Measurements from ENCODE around the gene PRMT7.

PRMT7 gene

GRCh38 chr16:68310774-68311511 is at the start of gene PRMT7, which contains the start of gene SLC7A6OS:
TSS of gene PRMT7 (plus strand) at chr16:68311019. CDS start at chr16:68315980, 4,961 bp downstream.
TSS of gene SLC7A6OS (minus strand) at chr16:68310946. CDS start at chr16:68310926, 20 bp downstream.
- DNase-seq = peak; percentile 92

- no peak for DNase-seq
Measured at GRCh38 chr16:68263559-68264127, 47.2 kb upstream of the PRMT7 start.

- DNase-seq = peak; percentile 86
Measured at GRCh38 chr16:68264128-68265077, 46.4 kb upstream of the PRMT7 start, which contains the start of gene SLC7A6. TSS of gene SLC7A6 (plus strand) at chr16:68264526. CDS start at chr16:68274727, 10,201 bp downstream.

- peak; percentile 47 for DNase-seq
Measured at GRCh38 chr16:68265078-68265920, 45.5 kb upstream of the PRMT7 start.

GRCh38 chr16:68267612-68268405 is 43.0 kb upstream of the PRMT7 start:
- no peak for DNase-seq

- DNase-seq = no peak
Measured at GRCh38 chr16:68269793-68270192, 41.0 kb upstream of the PRMT7 start.

- no peak for DNase-seq
Measured at GRCh38 chr16:68270353-68270752, 40.5 kb upstream of the PRMT7 start.

- DNase-seq = peak; percentile 21
Measured at GRCh38 chr16:68272507-68273209, 38.2 kb upstream of the PRMT7 start.

GRCh38 chr16:68273459-68273858 is 37.4 kb upstream of the PRMT7 start:
- no peak for DNase-seq

GRCh38 chr16:68273896-68274295 is 36.9 kb upstream of the PRMT7 start:
- DNase-seq = no peak

- DNase-seq = no peak
Measured at GRCh38 chr16:68274441-68274840, 36.4 kb upstream of the PRMT7 start.

- DNase-seq = no peak
Measured at GRCh38 chr16:68275611-68276191, 35.1 kb upstream of the PRMT7 start.

GRCh38 chr16:68276223-68276622 is 34.6 kb upstream of the PRMT7 start:
- DNase-seq = no peak

GRCh38 chr16:68279726-68280558 is 30.9 kb upstream of the PRMT7 start:
- DNase-seq = no peak

GRCh38 chr16:68281368-68282063 is 29.3 kb upstream of the PRMT7 start:
- no peak for DNase-seq

GRCh38 chr16:68282064-68282452 is 28.8 kb upstream of the PRMT7 start:
- no peak for DNase-seq

GRCh38 chr16:68283346-68283745 is 27.5 kb upstream of the PRMT7 start:
- DNase-seq = no peak

- DNase-seq = no peak
Measured at GRCh38 chr16:68283801-68284598, 26.8 kb upstream of the PRMT7 start.
